DND-41 (cell line): Measurements from ENCODE around the gene OSBPL7.

Source experiments
- CTCF ChIP-seq: IDR thresholded peaks from 2 replicates; pipeline ENCODE4 v1.5.1; 2012; ENCODE audit warnings: borderline replicate concordance, low read length, moderate library complexity, mild to moderate bottlenecking; ENCODE audit not compliant: poor library complexity, severe bottlenecking; ENCODE audit errors: extremely low read depth
- EZH2 ChIP-seq: IDR thresholded peaks from 3 replicates; pipeline ENCODE4 v1.6.1; 2012; ENCODE audit warnings: borderline replicate concordance, low read depth, mild to moderate bottlenecking, moderate library complexity, low read length, inconsistent platforms; ENCODE audit not compliant: severe bottlenecking

DNA sequence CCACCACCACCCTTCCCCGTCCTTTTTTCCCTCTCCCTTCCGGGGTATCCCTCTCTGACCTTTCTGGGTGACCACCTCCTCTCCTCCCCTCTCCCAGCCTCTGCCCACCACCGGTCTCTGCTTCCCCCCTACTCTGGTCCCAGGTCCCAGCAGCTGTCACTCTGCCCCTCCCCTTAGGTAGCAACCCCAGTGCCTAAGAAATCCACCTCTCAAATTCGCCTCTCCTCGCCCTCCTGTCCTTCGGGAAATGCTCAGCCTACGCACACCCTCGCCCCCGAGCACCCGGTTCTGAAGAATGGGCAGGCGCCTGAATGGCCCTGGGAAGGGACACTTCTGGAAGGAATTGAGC is 30.1 kb upstream of the OSBPL7 start:
- TF ChIP-seq CTCF: no peak
- no peak for TF ChIP-seq EZH2
